ENCODE results near the gene ZKSCAN1. TPM values are rescaled to one million over a fixed set of nuclear protein-coding genes. Genes with fewer than 3 reads are reported as not detected.
"Not testable (repeated sequence)": the region's sequence is repeated elsewhere in the genome, so short reads cannot be mapped to it uniquely, and the experiment has no call there.

The ZKSCAN1 gene
- polyA plus RNA-seq, 2 donors: 10.5 to 25.0 TPM

DNA sequence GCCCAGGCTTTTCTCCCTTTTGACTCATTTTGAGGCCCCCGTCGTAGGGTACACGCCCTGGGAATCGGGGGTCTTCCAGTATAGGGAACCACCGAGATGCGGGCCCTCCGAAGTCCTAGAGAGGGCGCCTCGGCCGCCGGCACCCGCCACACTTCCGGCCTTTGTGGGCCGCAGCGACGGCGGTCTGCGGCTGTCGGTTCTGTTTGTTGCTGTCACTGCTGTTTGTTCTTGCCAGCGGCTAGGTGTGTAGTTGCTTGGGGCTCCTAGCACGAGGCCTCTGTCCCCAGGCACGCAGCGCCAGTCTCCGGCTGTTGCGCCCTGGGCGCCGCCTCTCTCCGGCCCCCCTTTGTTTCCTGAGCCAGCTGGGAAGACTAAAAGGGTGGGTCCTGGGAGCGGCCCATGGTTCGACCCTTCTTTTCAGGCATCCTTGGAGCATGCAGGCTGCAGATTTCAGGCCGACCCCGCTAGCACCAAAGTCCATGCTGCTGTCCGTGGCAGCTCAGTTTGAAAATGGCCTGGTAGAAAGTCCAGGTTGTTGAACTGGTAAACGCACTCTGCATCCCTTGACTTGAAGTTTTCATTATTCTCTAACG is 17.8 kb upstream of the ZKSCAN1 start:
- H3K36me3 ChIP-seq (ENCODE audit: control insufficient read depth in 2 of 2, insufficient read depth in 2 of 2, low read length in 1 of 2): no peaks in the 10 kb centered on the region
- no peaks in the 10 kb centered on the region for H3K9me3 ChIP-seq (ENCODE audit: control insufficient read depth in 2 of 2, insufficient read depth in 1 of 2, low read depth in 1 of 2, low read length in 1 of 2)
- 6 to 8% methylated on average over 35 of the region's 35 CpGs for WGBS, 2 donors
- peak overlapping the region; percentile 29 to 56 for H3K4me3 ChIP-seq (ENCODE audit: low read depth in 1 of 2, low read length in 2 of 2)
- no peaks in the 10 kb centered on the region for H3K27me3 ChIP-seq (ENCODE audit: control insufficient read depth in 1 of 2, insufficient read depth in 2 of 2, low read length in 2 of 2)
- peaks cover 0 to 2% of the 10 kb centered on the region in 2 donors for H3K4me1 ChIP-seq (ENCODE audit: control insufficient read depth in 2 of 2, insufficient read depth in 2 of 2, low read length in 1 of 2)
- peak overlapping the region; percentile 53 to 76 for H3K27ac ChIP-seq (ENCODE audit: low read depth in 2 of 2, low read length in 1 of 2)

DNA sequence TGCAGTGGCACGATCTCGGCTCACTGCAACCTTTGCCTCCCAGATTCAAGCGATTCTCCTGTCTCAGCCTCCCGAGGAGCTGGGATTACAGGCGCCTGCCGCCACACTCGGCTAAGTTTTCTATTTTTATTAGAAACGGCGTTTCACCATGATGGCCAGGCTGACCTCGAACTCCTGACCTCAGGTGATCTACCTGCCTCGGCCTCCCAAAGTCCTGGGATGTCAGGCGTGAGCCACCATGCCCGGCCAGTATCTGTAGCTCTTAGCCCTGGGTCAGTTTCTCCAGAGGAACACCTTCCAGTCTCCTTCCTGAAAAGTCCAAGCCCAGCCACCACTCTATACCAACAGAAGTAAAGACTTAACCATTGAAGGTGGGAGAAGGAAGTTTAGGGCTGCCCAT is 15.2 kb upstream of the ZKSCAN1 start:
- no peaks in the 10 kb centered on the region for H3K9me3 ChIP-seq (ENCODE audit: control insufficient read depth in 2 of 2, insufficient read depth in 1 of 2, low read depth in 1 of 2, low read length in 1 of 2)
- no peak overlapping the region for H3K27ac ChIP-seq (ENCODE audit: low read depth in 2 of 2, low read length in 1 of 2)
- H3K4me3 ChIP-seq (ENCODE audit: low read depth in 1 of 2, low read length in 2 of 2): no peak overlapping the region
- 78 to 92% methylated on average over 13 of the region's 13 CpGs for WGBS, 2 donors
- H3K27me3 ChIP-seq (ENCODE audit: control insufficient read depth in 1 of 2, insufficient read depth in 2 of 2, low read length in 2 of 2): no peaks in the 10 kb centered on the region
- peaks cover 0 to 2% of the 10 kb centered on the region in 2 donors for H3K4me1 ChIP-seq (ENCODE audit: control insufficient read depth in 2 of 2, insufficient read depth in 2 of 2, low read length in 1 of 2)
- no peaks in the 10 kb centered on the region for H3K36me3 ChIP-seq (ENCODE audit: control insufficient read depth in 2 of 2, insufficient read depth in 2 of 2, low read length in 1 of 2)

DNA sequence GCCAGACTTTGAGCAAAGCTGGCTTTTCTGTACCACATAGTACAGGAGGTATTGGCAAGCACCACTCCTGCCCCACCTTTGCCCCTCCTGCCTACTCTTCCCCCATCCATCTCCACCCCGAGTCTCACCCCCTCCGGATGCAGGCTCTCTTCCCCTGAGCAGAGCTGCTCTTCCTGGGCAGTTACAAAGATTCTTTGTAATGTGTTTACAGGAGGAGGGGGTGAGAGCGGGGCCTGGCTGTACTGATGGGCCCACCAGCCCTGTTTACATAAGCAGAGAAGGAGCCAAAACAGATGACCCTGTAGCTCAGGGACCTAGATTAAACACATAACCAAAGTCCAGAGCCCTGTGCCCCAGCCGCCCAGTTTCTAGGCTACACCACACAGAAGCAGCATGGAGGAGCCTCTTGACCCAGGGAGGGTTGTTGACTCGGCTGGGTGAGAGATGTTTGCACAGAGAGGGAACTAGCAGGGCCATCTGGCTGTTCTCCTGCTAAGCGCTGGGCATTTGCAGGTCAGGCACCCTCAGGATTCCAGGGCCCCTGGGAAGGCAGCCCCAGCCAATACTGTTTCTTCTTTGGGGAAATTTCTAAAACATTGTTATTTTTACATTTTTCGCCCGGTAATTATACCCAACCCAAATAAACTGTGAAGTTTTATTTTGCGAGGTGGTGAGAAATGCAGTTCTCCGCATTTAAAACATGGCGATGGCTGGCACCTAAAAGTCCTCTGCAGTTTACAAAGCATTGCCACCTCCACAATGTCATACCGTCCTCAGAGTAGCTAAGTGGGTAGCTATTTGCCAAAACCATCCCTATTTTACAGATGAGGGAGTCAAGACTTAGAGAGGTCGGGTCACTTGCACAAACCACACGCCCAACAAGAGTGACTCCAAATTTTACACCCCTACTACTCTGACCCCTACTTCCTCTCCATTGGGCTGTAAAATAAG is 11.4 kb upstream of the ZKSCAN1 start:
- Histone ChIP-seq H3K9me3 (ENCODE audit: control insufficient read depth in 2 of 2, insufficient read depth in 1 of 2, low read depth in 1 of 2, low read length in 1 of 2) (no peaks in the 10 kb centered on the region), H3K4me1 (ENCODE audit: control insufficient read depth in 2 of 2, insufficient read depth in 2 of 2, low read length in 1 of 2) (peaks cover 0 to 7% of the 10 kb centered on the region in 2 donors), H3K36me3 (ENCODE audit: control insufficient read depth in 2 of 2, insufficient read depth in 2 of 2, low read length in 1 of 2) (no peaks in the 10 kb centered on the region), H3K27ac (ENCODE audit: low read depth in 2 of 2, low read length in 1 of 2) (no peak overlapping the region), H3K27me3 (ENCODE audit: control insufficient read depth in 1 of 2, insufficient read depth in 2 of 2, low read length in 2 of 2) (no peaks in the 10 kb centered on the region), H3K4me3 (ENCODE audit: low read depth in 1 of 2, low read length in 2 of 2) (no peak overlapping the region)
- WGBS, 2 donors: 59 to 67% methylated on average over 14 of the region's 14 CpGs

DNA sequence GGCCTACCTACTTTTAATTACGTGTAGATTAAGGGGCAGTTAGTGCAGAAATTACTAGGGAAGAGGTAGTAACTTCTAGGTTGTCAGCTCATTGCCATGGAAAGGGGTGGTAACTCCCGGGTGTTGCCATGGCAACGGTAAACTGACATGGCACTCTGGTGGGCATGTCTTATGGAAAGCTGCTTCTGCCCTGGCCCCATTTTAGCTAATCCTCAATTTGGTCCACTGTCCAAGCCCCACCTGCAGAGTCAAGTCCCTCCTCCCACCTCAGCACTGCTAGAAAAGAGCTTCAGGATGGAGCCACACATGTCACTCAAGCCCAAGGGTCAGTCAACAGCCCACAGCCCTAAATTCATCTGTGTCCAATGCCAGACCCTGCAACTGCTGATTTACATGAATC is 7.5 kb upstream of the ZKSCAN1 start:
- Histone ChIP-seq H3K9me3 (ENCODE audit: control insufficient read depth in 2 of 2, insufficient read depth in 1 of 2, low read depth in 1 of 2, low read length in 1 of 2) (no peaks in the 10 kb centered on the region), H3K4me1 (ENCODE audit: control insufficient read depth in 2 of 2, insufficient read depth in 2 of 2, low read length in 1 of 2) (peaks cover 2 to 11% of the 10 kb centered on the region in 2 donors), H3K27me3 (ENCODE audit: control insufficient read depth in 1 of 2, insufficient read depth in 2 of 2, low read length in 2 of 2) (no peaks in the 10 kb centered on the region), H3K4me3 (ENCODE audit: low read depth in 1 of 2, low read length in 2 of 2) (no peak overlapping the region), H3K36me3 (ENCODE audit: control insufficient read depth in 2 of 2, insufficient read depth in 2 of 2, low read length in 1 of 2) (no peaks in the 10 kb centered on the region), H3K27ac (ENCODE audit: low read depth in 2 of 2, low read length in 1 of 2) (no peak overlapping the region)
- WGBS, 2 donors: 69 to 71% methylated on average over 3 of the region's 3 CpGs

DNA sequence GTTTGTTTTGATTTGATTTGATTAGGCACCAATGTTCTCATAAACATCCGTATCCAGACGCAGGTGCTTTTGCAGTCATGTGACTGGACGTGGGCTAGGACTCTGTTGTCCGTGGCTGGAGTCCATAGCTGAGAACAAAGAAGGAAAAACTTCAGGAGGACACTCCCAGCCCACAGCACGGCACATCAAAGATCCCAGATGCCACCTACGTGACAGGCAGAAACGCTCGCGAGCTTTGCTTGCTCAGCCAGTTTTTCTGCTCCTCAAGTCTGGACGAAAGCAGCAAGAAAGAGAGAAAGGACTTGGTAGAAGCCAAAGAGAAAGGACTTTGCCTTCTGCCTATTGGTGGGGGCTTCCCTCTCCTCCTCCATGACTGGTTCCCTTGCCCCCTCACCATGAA is 6.9 kb upstream of the ZKSCAN1 start:
- peak overlapping the region; percentile 75 for H3K27ac ChIP-seq (ENCODE audit: low read depth in 2 of 2, low read length in 1 of 2)
- WGBS, 2 donors: 35 to 39% methylated on average over 10 of the region's 10 CpGs
- no peaks in the 10 kb centered on the region for H3K36me3 ChIP-seq (ENCODE audit: control insufficient read depth in 2 of 2, insufficient read depth in 2 of 2, low read length in 1 of 2)
- no peaks in the 10 kb centered on the region for H3K27me3 ChIP-seq (ENCODE audit: control insufficient read depth in 1 of 2, insufficient read depth in 2 of 2, low read length in 2 of 2)
- H3K9me3 ChIP-seq (ENCODE audit: control insufficient read depth in 2 of 2, insufficient read depth in 1 of 2, low read depth in 1 of 2, low read length in 1 of 2): no peaks in the 10 kb centered on the region
- peaks cover 2 to 11% of the 10 kb centered on the region in 2 donors for H3K4me1 ChIP-seq (ENCODE audit: control insufficient read depth in 2 of 2, insufficient read depth in 2 of 2, low read length in 1 of 2)
- H3K4me3 ChIP-seq (ENCODE audit: low read depth in 1 of 2, low read length in 2 of 2): no peak overlapping the region

DNA sequence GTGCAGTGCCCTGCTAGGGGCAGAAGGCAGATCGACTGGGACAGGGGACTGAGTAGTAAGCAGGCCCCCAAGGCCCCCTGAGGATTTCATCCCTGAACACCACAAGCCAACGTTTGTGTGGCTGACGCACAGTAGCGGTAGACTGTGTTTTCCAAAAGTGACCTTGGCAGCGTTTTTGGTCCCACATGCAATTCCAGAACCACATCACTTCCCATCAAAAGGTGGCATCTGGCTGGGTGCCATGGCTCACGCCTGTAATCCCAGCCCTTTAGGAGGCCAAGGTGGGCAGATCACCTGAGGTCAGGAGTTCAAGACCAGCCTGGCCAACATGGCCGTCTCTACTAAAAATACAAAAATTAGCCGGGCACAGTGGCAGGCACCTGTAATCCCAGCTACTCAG is 5.4 kb upstream of the ZKSCAN1 start:
- not testable (repeated sequence) for H3K27ac ChIP-seq (ENCODE audit: low read depth in 2 of 2, low read length in 1 of 2); H3K36me3 ChIP-seq (ENCODE audit: control insufficient read depth in 2 of 2, insufficient read depth in 2 of 2, low read length in 1 of 2); H3K9me3 ChIP-seq (ENCODE audit: control insufficient read depth in 2 of 2, insufficient read depth in 1 of 2, low read depth in 1 of 2, low read length in 1 of 2); H3K27me3 ChIP-seq (ENCODE audit: control insufficient read depth in 1 of 2, insufficient read depth in 2 of 2, low read length in 2 of 2); H3K4me3 ChIP-seq (ENCODE audit: low read depth in 1 of 2, low read length in 2 of 2)
- peaks cover 2 to 11% of the 10 kb centered on the region in 2 donors for H3K4me1 ChIP-seq (ENCODE audit: control insufficient read depth in 2 of 2, insufficient read depth in 2 of 2, low read length in 1 of 2)
- 69 to 76% methylated on average over 8 of the region's 8 CpGs for WGBS, 2 donors

DNA sequence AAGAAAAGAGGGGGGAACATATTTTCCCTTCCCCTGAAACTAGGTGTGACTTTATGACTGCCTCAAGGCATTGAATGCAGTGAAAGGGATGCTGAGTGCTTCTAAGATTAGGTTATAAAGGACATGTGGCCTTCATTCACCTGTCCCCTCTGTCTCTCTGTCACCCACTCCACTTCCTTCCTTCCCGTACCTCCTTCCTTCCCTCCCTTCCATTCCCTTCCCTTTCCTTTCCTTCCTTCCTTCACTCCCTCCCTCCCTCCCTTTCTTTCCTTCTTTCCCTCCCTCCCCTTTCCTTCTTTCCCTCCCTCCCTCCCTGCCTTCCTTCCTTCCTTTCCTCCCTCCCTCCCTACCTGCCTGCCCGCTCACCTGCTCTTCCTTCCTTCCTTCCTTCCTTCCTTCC is 4.5 kb upstream of the ZKSCAN1 start:
- H3K27me3 ChIP-seq (ENCODE audit: control insufficient read depth in 1 of 2, insufficient read depth in 2 of 2, low read length in 2 of 2): no peaks in the 10 kb centered on the region
- H3K27ac ChIP-seq (ENCODE audit: low read depth in 2 of 2, low read length in 1 of 2): no peak overlapping the region
- no peaks in the 10 kb centered on the region for H3K9me3 ChIP-seq (ENCODE audit: control insufficient read depth in 2 of 2, insufficient read depth in 1 of 2, low read depth in 1 of 2, low read length in 1 of 2)
- peaks cover 2 to 11% of the 10 kb centered on the region in 2 donors for H3K4me1 ChIP-seq (ENCODE audit: control insufficient read depth in 2 of 2, insufficient read depth in 2 of 2, low read length in 1 of 2)
- H3K4me3 ChIP-seq (ENCODE audit: low read depth in 1 of 2, low read length in 2 of 2): no peak overlapping the region
- WGBS, 2 donors: 68% methylated on average over 2 of the region's 2 CpGs
- H3K36me3 ChIP-seq (ENCODE audit: control insufficient read depth in 2 of 2, insufficient read depth in 2 of 2, low read length in 1 of 2): no peaks in the 10 kb centered on the region

DNA sequence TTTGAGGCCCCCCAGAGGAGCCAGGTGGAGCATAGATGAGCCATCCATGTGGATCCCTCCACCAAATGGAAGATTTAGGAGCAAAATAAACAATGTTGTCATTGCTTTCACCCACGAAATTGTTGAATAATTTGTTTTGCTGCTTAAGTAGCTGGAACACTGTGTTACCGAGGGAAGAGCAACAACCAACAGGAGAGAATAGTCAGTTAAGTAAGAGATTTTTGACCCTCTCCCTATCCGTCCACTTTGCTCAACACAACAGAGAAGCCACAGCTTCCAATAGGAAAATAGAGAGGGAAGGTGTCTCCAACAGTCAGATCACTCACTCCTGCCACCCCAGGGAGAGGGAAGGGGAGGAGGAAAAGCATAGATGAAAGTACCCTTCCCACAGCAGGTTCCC is 3.9 kb upstream of the ZKSCAN1 start:
- Histone ChIP-seq H3K27me3 (ENCODE audit: control insufficient read depth in 1 of 2, insufficient read depth in 2 of 2, low read length in 2 of 2) (no peaks in the 10 kb centered on the region), H3K36me3 (ENCODE audit: control insufficient read depth in 2 of 2, insufficient read depth in 2 of 2, low read length in 1 of 2) (no peaks in the 10 kb centered on the region), H3K4me1 (ENCODE audit: control insufficient read depth in 2 of 2, insufficient read depth in 2 of 2, low read length in 1 of 2) (peaks cover 2 to 11% of the 10 kb centered on the region in 2 donors), H3K9me3 (ENCODE audit: control insufficient read depth in 2 of 2, insufficient read depth in 1 of 2, low read depth in 1 of 2, low read length in 1 of 2) (no peaks in the 10 kb centered on the region), H3K27ac (ENCODE audit: low read depth in 2 of 2, low read length in 1 of 2) (no peak overlapping the region), H3K4me3 (ENCODE audit: low read depth in 1 of 2, low read length in 2 of 2) (no peak overlapping the region)
- WGBS, 2 donors: 52 to 59% methylated on average over 3 of the region's 3 CpGs

DNA sequence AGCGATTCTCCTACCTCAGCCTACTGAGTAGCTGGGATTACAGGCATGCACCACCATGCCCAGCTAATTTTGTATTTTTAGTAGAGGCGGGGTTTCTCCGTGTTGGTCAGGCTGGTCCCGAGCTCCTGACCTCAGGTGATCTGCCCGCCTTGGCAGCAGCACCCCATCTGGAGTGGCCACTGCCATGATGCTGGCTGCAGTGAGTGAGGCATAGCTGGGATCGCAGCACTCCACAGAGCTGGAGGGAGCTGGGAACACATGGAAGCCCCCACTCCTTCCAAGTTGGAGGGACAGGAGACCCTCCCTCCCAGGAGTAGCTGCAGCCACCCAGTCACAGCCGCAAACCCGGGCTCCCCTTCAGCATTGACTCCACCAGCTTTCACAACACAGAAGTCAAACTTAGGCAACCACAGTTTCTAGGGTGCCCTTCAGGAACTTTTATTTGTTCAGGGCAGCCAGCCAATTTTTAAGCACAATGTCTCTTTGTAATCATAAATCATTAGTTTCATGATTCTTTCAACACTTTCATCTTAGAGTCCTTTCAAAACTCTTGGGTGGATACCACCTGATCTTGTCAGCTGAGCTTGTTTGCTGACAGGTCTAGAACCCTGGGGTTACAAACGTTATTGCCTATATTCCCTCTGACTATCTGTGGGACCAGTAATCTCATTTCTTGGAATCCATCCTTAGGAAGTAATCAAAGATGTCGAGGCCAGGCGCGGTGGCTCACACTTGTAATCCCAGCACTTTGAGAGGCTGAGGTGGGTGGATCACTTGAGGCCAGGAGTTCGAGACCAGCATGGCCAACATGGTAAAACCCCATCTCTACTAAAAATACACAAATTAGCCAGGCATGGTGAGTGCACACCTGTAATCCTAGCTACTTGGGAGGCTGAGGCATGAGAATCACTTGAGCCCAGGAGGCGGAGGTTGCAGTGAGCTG is 2.7 kb upstream of the ZKSCAN1 start:
- H3K9me3 ChIP-seq (ENCODE audit: control insufficient read depth in 2 of 2, insufficient read depth in 1 of 2, low read depth in 1 of 2, low read length in 1 of 2); H3K4me3 ChIP-seq (ENCODE audit: low read depth in 1 of 2, low read length in 2 of 2); H3K27me3 ChIP-seq (ENCODE audit: control insufficient read depth in 1 of 2, insufficient read depth in 2 of 2, low read length in 2 of 2); H3K36me3 ChIP-seq (ENCODE audit: control insufficient read depth in 2 of 2, insufficient read depth in 2 of 2, low read length in 1 of 2): not testable (repeated sequence)
- 49 to 53% methylated on average over 14 of the region's 14 CpGs for WGBS, 2 donors
- Histone ChIP-seq H3K4me1 (ENCODE audit: control insufficient read depth in 2 of 2, insufficient read depth in 2 of 2, low read length in 1 of 2) (peaks cover 2 to 11% of the 10 kb centered on the region in 2 donors), H3K27ac (ENCODE audit: low read depth in 2 of 2, low read length in 1 of 2) (peak overlapping the region in 1 of 2 donors; percentile 56)

Data from esophagus (tissue), 2 donors.